ENCODE data around the gene CBX5. TPM values are rescaled to one million over a fixed set of nuclear protein-coding genes. Genes with fewer than 3 reads are reported as not detected.

CBX5 gene
- total and polyA plus RNA-seq, 2 of the 8 experiments (the other 6 are each of a cell fraction or from before 2014, with no cell fraction given): 62.4 to 231 TPM

- Histone ChIP-seq H4K5ac (ENCODE audit: insufficient read length, low read depth, low read length) (no peak overlapping the region), H3K4me3 (ENCODE audit: extremely low read depth in 1 of 4, insufficient read depth in 2 of 4, low read depth in 3 of 4, low read length in 4 of 4) (no peak overlapping the region), H2AFZ (ENCODE audit: low read length) (no peak overlapping the region), H3K9ac (replicated peaks in 1 of 4; ENCODE audit: extremely low read depth in 1 of 4, low read depth in 3 of 4, low read length in 3 of 4) (no peak overlapping the region), H3K23ac (ENCODE audit: insufficient read length) (no peak overlapping the region), H3K4me2 (ENCODE audit: insufficient read depth in 1 of 2, low read depth in 2 of 2, low read length in 2 of 2) (no peak overlapping the region), H2BK12ac (ENCODE audit: low read depth, low read length) (no peak overlapping the region), H2BK20ac (ENCODE audit: low read length) (no peak overlapping the region), H4K8ac (ENCODE audit: extremely low read depth, insufficient read depth, low read length) (no peak overlapping the region), H4K91ac (replicated peaks; ENCODE audit: insufficient read length, low read length) (no peak overlapping the region), H2AK5ac (ENCODE audit: low read depth, low read length) (no peak overlapping the region), H2BK5ac (ENCODE audit: low read depth, low read length) (no peak overlapping the region), H3K56ac (replicated peaks; ENCODE audit: insufficient read length, low read depth, low read length) (no peak overlapping the region), H3K27ac (ENCODE audit: low read depth, low read length) (no peak overlapping the region), H3K23me2 (ENCODE audit: low read depth, low read length) (peaks cover 1% of the 10 kb centered on the region; the same call in 1 of the 2 replicates), H3K27me3 (replicated peaks in 1 of 4; ENCODE audit: control insufficient read depth in 3 of 4, extremely low read depth in 1 of 4, insufficient read depth in 3 of 4, low read length in 3 of 4) (peaks cover 8 to 46% (median 37%) of the 10 kb centered on the region in 4 experiments; a peak in 6 of 7 replicates), H3K79me1 (ENCODE audit: low read depth, low read length) (no peaks in the 10 kb centered on the region), H3K9me3 (ENCODE audit: insufficient read depth in 2 of 2, low read depth in 1 of 2, low read length in 1 of 2) (no peaks in the 10 kb centered on the region), H3K14ac (ENCODE audit: insufficient read length) (no peak overlapping the region), H3K4ac (replicated peaks; ENCODE audit: insufficient read length, low read depth, low read length) (no peak overlapping the region), H3K79me2 (ENCODE audit: control insufficient read depth in 1 of 2, insufficient read depth in 2 of 2, low read length in 2 of 2) (no peaks in the 10 kb centered on the region), H3K18ac (ENCODE audit: extremely low read depth, low read length) (no peak overlapping the region), H4K20me1 (replicated peaks in 1 of 2; ENCODE audit: control insufficient read depth in 1 of 2, insufficient read depth in 2 of 2, low read length in 2 of 2) (peaks cover 3 to 6% of the 10 kb centered on the region in 2 experiments), H2BK120ac (replicated peaks; ENCODE audit: low read depth, low read length) (no peak overlapping the region), H3K36me3 (ENCODE audit: control insufficient read depth in 2 of 4, insufficient read depth in 4 of 4, low read length in 3 of 4) (no peaks in the 10 kb centered on the region), H3K4me1 (replicated peaks in 1 of 4; ENCODE audit: control insufficient read depth in 3 of 4, insufficient read depth in 4 of 4, low read length in 3 of 4) (peaks cover 0 to 5% (median under 1%) of the 10 kb centered on the region in 4 experiments; a peak in 2 of 7 replicates), H2BK15ac (ENCODE audit: low read length) (0 out of 2 replicates have a peak overlapping the region, but pooled peaks have one; percentile 12)
- TF ChIP-seq RBBP5 (IDR thresholded peaks at IDR 0.05; ENCODE audit: borderline replicate concordance, low read depth, low read length): no peak
- TF ChIP-seq EP300 (IDR thresholded peaks at IDR 0.05; ENCODE audit: borderline replicate concordance in 1 of 2, low read depth in 2 of 2, low read length in 2 of 2): no peak
- no peak for TF ChIP-seq SIX5 (IDR thresholded peaks at IDR 0.05; ENCODE audit: low read depth, low read length)
- no peak for TF ChIP-seq SAP30 (IDR thresholded peaks at IDR 0.05; ENCODE audit: insufficient read depth, insufficient replicate concordance, low read length)
- TF ChIP-seq JUN (IDR thresholded peaks at IDR 0.05; ENCODE audit: low read depth, low read length): no peak
- TF ChIP-seq RXRA (IDR thresholded peaks at IDR 0.05; ENCODE audit: insufficient read depth, low read depth, low read length): no peak
- WGBS, 2 experiments (ENCODE audit: extremely low coverage in 1 of 2, insufficient coverage in 1 of 2, insufficient read length in 1 of 2, insufficient replicate concordance in 2 of 2, low coverage in 1 of 2, low lambda C conversion rate in 2 of 2, missing lambda C conversion rate in 1 of 2): 72% methylated on average over 1 of the region's 1 CpG; no CpG with 5 or more reads in 1 of the 2 experiments
- CTCF ChIA-PET (ENCODE audit: partially characterized antibody): interaction anchor here (0.6 to 7.9 kb wide), 34 partner anchors 9 to 1776 kb away, joined by 3 to 178 read pairs (median 6); partner anchors contain the start of genes HOXC10, HOXC4, HOXC5 and HOXC8
- POLR2A ChIA-PET (ENCODE audit: partially characterized antibody): interaction anchor here (0.9 to 1.2 kb wide), 2 partner anchors 73 to 200 kb away, joined by 3 read pairs; partner anchors contain the start of genes CBX5 and HNRNPA1
- DNase-seq (ENCODE audit: low read depth in 1 of 2, low spot score in 2 of 2) (no peak), FAIRE-seq (no peak)
Observed at GRCh38 chr12:54206791-54207190, 73.1 kb downstream of the CBX5 start.
